K562 (cell line): ENCODE measurements around the gene NRAP. TPM values are rescaled to one million over a fixed set of nuclear protein-coding genes. Genes with fewer than 3 reads are reported as not detected.

Experiments used
- ATAC-seq: fragments of 200-7000 bp; cut with Tn5 transposase; 3 replicates; pipeline ENCODE4 v1.9.1; 2020; ENCODE audit warnings: moderate library complexity
- BruUV-seq: library from RNA; stranded (reverse); fragments of 400-500 nt; replicated peaks from 2 replicates; lab custom pipeline; 2021; lab: Mats Ljungman, UMichigan
- CTCF ChIA-PET: fragments of 300-600 bp; formaldehyde crosslinking; extraction: SDS; loops from one replicate; lab custom pipeline; 2021; ENCODE audit warnings: low intra/inter-chr PET ratio; lab: Yijun Ruan, JAX
- POLR2A ChIA-PET: fragments of 300-600, 350-650 bp; sonication (Branson Sonifier 250); formaldehyde crosslinking; extraction: SDS; loops from one replicate; lab custom pipeline; 2021; ENCODE audit warnings: antibody characterized with exemption, inconsistent platforms; lab: Yijun Ruan, JAX
- DNase-seq, 4 experiments: peaks; one replicate each; pipeline versions ENCODE4 v3.0.0 to v3.0.0-alpha.2; 2011 to 2018; ENCODE audit warnings: low spot score in 3 of 4, mixed read lengths in 3 of 4; ENCODE audit errors: extremely low read depth in 1 of 4
- FAIRE-seq: peaks from 2 replicates; lab custom pipeline; 2011; peaks lifted over from hg19 to GRCh38; lab: Jason Lieb, UNC
- H2AFZ ChIP-seq: 2 replicates; pipeline ENCODE4 v1.6.0; 2011; ENCODE audit warnings: low read depth, low read length, control low read depth, inconsistent platforms
- H3K27ac ChIP-seq: fragments of 200-600 bp; 3 replicates; pipeline ENCODE4 v1.8.0; 2011; ENCODE audit warnings: low read depth, mild to moderate bottlenecking, control low read depth, inconsistent platforms, low read length, moderate library complexity, mixed read lengths; ENCODE audit errors: extremely low read depth
- H3K27me3 ChIP-seq, 2 experiments: fragments of 300-600 bp in 1 of 2; 2 replicates in 1 of 2; 3 replicates in 1 of 2; pipeline versions ENCODE4 v1.6.0 to v1.8.0; 2011; ENCODE audit warnings: inconsistent platforms in 2 of 2, low read length in 2 of 2, mild to moderate bottlenecking in 1 of 2, mixed read lengths in 1 of 2, moderate library complexity in 1 of 2; ENCODE audit not compliant: control insufficient read depth in 2 of 2, insufficient read depth in 2 of 2
- H3K36me3 ChIP-seq: fragments of 300-600 bp; 3 replicates; pipeline ENCODE4 v1.8.0; 2011; ENCODE audit warnings: mild to moderate bottlenecking, low read length, inconsistent platforms; ENCODE audit not compliant: control insufficient read depth, insufficient read depth
- H3K4me1 ChIP-seq, 2 experiments: fragments of 200-600 bp in 1 of 2; replicated peaks in 1 of 2; 2 replicates in 1 of 2; 3 replicates in 1 of 2; pipeline versions ENCODE4 v1.5.1 to v1.8.0; 2011; ENCODE audit warnings: inconsistent platforms in 2 of 2, low read length in 2 of 2, mild to moderate bottlenecking in 1 of 2, mixed read lengths in 1 of 2, moderate library complexity in 1 of 2; ENCODE audit not compliant: control insufficient read depth in 2 of 2, insufficient read depth in 2 of 2
- H3K4me2 ChIP-seq: 2 replicates; pipeline ENCODE4 v1.6.1; 2011; ENCODE audit warnings: low read length, control low read depth, inconsistent platforms, mixed read lengths; ENCODE audit not compliant: insufficient read depth
- H3K4me3 ChIP-seq: fragments of 200-600 bp; sonication (generic), shearing (Covaris generic); 2 replicates; pipeline ENCODE4 v1.5.1; 2016; ENCODE audit warnings: control low read depth, inconsistent platforms
- H3K79me2 ChIP-seq: fragments of 200-600 bp; 3 replicates; pipeline ENCODE4 v1.8.0; 2011; ENCODE audit warnings: low read length, inconsistent platforms; ENCODE audit not compliant: control insufficient read depth, insufficient read depth
- H3K9ac ChIP-seq, 2 experiments: 2 replicates each; pipeline versions ENCODE4 v1.6.0 to v1.6.1; 2011; ENCODE audit warnings: low read depth in 2 of 2, low read length in 2 of 2, control low read depth in 1 of 2, inconsistent platforms in 1 of 2, mild to moderate bottlenecking in 1 of 2, mixed read lengths in 1 of 2; ENCODE audit not compliant: insufficient read depth in 1 of 2
- H3K9me1 ChIP-seq: one replicate; pipeline ENCODE4 v1.6.0; 2011; ENCODE audit warnings: inconsistent platforms, mild to moderate bottlenecking, low read length, moderate library complexity; ENCODE audit not compliant: control insufficient read depth, insufficient read depth
- H3K9me3 ChIP-seq: replicated peaks from 2 replicates; pipeline ENCODE4 v1.5.1; 2011; ENCODE audit warnings: low read depth, low read length, inconsistent platforms; ENCODE audit not compliant: control insufficient read depth, insufficient read depth
- H4K20me1 ChIP-seq: replicated peaks from 2 replicates; pipeline ENCODE4 v1.6.1; 2011; ENCODE audit warnings: low read length, inconsistent platforms, mixed read lengths; ENCODE audit not compliant: control insufficient read depth, insufficient read depth
- ETV1 ChIP-seq: fragments of 450-650 bp; conservative IDR thresholded peaks from 2 replicates; pipeline ENCODE4 v1.6.1; 2016; ENCODE audit warnings: missing genetic modification characterization, control low read depth, low read depth, missing compliant biosample characterization
- MCM2 ChIP-seq: fragments of 450-650 bp; IDR thresholded peaks from 2 replicates; pipeline ENCODE4 v1.6.1; 2017; ENCODE audit warnings: low read depth, mild to moderate bottlenecking
- MTA3 ChIP-seq: fragments of 450-650 bp; formaldehyde crosslinking; IDR thresholded peaks from 2 replicates; pipeline ENCODE4 v1.6.1; 2017; ENCODE audit warnings: mild to moderate bottlenecking, borderline replicate concordance
- NR2F6 ChIP-seq: fragments of 450-650 bp; formaldehyde crosslinking; IDR thresholded peaks from 2 replicates; pipeline ENCODE4 v1.4.0; 2020; ENCODE audit warnings: mild to moderate bottlenecking
- RBM22 ChIP-seq: fragments of 200-400 bp; formaldehyde crosslinking; IDR thresholded peaks from 2 replicates; pipeline ENCODE4 v1.6.1; 2018; ENCODE audit warnings: low read length, low read depth; ENCODE audit not compliant: poor library complexity, severe bottlenecking
- SMARCE1 ChIP-seq: fragments of 450-650 bp; IDR thresholded peaks from 2 replicates; pipeline ENCODE4 v1.7.1; 2016; ENCODE audit warnings: mild to moderate bottlenecking
- TAF15 ChIP-seq: fragments of 200-400 bp; formaldehyde crosslinking; IDR thresholded peaks from 2 replicates; pipeline ENCODE4 v1.6.1; 2017; ENCODE audit warnings: mild to moderate bottlenecking, low read depth, low read length, moderate library complexity
- ZC3H11A ChIP-seq: IDR thresholded peaks from 2 replicates; pipeline ENCODE4 v1.6.1; 2012; ENCODE audit warnings: low read depth, low read length, improper control_type of control experiment
- ZFP36 ChIP-seq: fragments of 150-350 bp; IDR thresholded peaks from 2 replicates; pipeline ENCODE4 v1.6.1; 2018; ENCODE audit warnings: low read length, low read depth; ENCODE audit not compliant: partially characterized antibody
- ZNF165 ChIP-seq: fragments of 250-450 bp; sonication (Bioruptor Pico); IDR thresholded peaks from 2 replicates; pipeline ENCODE4 v1.4.0; 2020; ENCODE audit warnings: borderline replicate concordance
- WGBS: fragments of 100-300 bp; shearing (Covaris generic); methylation state at CpG from one replicate; pipeline ENCODE4 v1.1.6; 2016; ENCODE audit warnings: low coverage, mixed read lengths; ENCODE audit not compliant: insufficient coverage; ENCODE audit errors: missing lambda C conversion rate; 5-methylcytosine and 5-hydroxymethylcytosine counted together
- in situ Hi-C: fragments of 300-500 bp; cut with MboI; formaldehyde crosslinking; loops from 4 replicates; pipeline ENCODE4 v1.15.0; 2018; ENCODE audit warnings: inconsistent platforms, mixed read lengths
- intact Hi-C: fragments of 100-400 bp; cut with micrococcal nuclease; formaldehyde crosslinking; loops from 2 replicates; pipeline ENCODE4 v1.14.2; 2022
- polyA plus RNA-seq, 8 experiments: library from polyadenylated mRNA; depleted of rRNA in 4 of 8; stranded (reverse) in 5 of 8; unstranded in 3 of 8; fragments of >200 nt; fragmentation: Nextera tagmentation in 2 of 8; fragmentation: Illumina TruSeq in 1 of 8; extraction: Ambion mirVana in 2 of 8; extraction: Trizol in 1 of 8; gene quantifications; 2 replicates each; pipeline versions ENCODE4 v1.2.1 to v1.2.3, GENCODE V29; 2011 to 2014; ENCODE audit warnings: inconsistent platforms in 1 of 8, missing spikeins in 1 of 8
- total RNA-seq, 7 experiments: library from RNA; depleted of rRNA in 6 of 7; stranded (reverse); fragments of >200 nt in 6 of 7; fragmentation: Illumina TruSeq in 2 of 7; extraction: Trizol in 2 of 7; gene quantifications; 2 replicates each; pipeline versions ENCODE4 v1.2.1 to v1.2.3, GENCODE V29; 2011 to 2021; ENCODE audit warnings: low replicate concordance in 1 of 7
- TF ChIP-seq, protein P1 (sequence below): fragments of 200-800 bp; sonication (Bioruptor generic); IDR thresholded peaks from 2 replicates; pipeline ENCODE4 v1.6.1; 2017; ENCODE audit warnings: missing genetic modification characterization, missing compliant biosample characterization
- TF ChIP-seq, protein P2 (sequence below): sonication (generic); formaldehyde crosslinking; IDR thresholded peaks from 2 replicates; pipeline ENCODE4 v1.8.0; 2023; ENCODE audit warnings: mild to moderate bottlenecking, missing genetic modification reagents
- TF ChIP-seq, protein P3 (sequence below), 2 experiments: fragments of 450-650 bp; IDR thresholded peaks; 2 replicates each; pipeline ENCODE4 v1.6.1; 2018; ENCODE audit warnings: mild to moderate bottlenecking in 2 of 2, low read depth in 1 of 2; ENCODE audit not compliant: partially characterized antibody in 2 of 2

Gene NRAP
- total and polyA plus RNA-seq, 9 of the 15 experiments (the other 6 are each of a cell fraction or from before 2014, with no cell fraction given), result not detected

DNA sequence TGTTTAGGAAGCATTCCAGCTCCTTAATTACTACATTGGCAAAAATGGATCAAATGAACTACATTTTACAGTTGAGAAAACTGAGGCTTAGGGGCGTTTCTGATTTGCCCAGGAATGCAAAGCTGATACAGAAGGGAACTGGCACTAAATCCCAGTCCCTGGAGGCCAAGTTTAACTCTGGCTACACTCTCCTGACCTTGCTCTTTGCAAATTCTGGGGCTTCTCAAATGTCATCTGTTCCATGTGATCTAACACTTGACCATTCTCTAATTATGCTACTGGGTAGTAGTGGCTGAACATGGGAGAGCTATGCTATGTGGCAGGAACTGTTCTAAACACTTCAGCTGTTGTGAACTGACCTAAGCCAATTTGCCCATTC, 122.3 kb downstream of the NRAP start:
- Histone ChIP-seq H3K36me3 (no peaks in the 10 kb centered on the region), H3K9ac (no peak overlapping the region), H3K9me1 (no peaks in the 10 kb centered on the region), H3K27ac (no peak overlapping the region), H4K20me1 (no peaks in the 10 kb centered on the region), H3K4me3 (no peak overlapping the region), H3K4me1 (no peaks in the 10 kb centered on the region), H3K9me3 (no peaks in the 10 kb centered on the region), H3K79me2 (no peaks in the 10 kb centered on the region), H3K27me3 (peaks cover 0 to 9% of the 10 kb centered on the region in 2 experiments; a peak in 3 of 5 replicates), H3K4me2 (no peak overlapping the region), H2AFZ (no peak overlapping the region)
- FAIRE-seq, result no peak
- DNase-seq, result no peak
- ChIA-PET POLR2A (no interaction called here), CTCF (no interaction called here)
- intact Hi-C loops (no loop called here), in situ Hi-C loops (no loop called here)
- WGBS, result 0% methylated on average over 1 of the region's 1 CpG
- no TSS peak for BruUV-seq
- ATAC-seq, result no peak
- TF ChIP-seq NR2F6, result no peak
- TF ChIP-seq SMARCE1, result no peak
- TF ChIP-seq ZC3H11A, result no peak
- TF ChIP-seq ETV1 (tag), result no peak
- TF ChIP-seq, protein P1, sequence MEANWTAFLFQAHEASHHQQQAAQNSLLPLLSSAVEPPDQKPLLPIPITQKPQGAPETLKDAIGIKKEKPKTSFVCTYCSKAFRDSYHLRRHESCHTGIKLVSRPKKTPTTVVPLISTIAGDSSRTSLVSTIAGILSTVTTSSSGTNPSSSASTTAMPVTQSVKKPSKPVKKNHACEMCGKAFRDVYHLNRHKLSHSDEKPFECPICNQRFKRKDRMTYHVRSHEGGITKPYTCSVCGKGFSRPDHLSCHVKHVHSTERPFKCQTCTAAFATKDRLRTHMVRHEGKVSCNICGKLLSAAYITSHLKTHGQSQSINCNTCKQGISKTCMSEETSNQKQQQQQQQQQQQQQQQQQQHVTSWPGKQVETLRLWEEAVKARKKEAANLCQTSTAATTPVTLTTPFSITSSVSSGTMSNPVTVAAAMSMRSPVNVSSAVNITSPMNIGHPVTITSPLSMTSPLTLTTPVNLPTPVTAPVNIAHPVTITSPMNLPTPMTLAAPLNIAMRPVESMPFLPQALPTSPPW (CRISPR knock-in tag), result no peak
- no peak for TF ChIP-seq MCM2
- TF ChIP-seq RBM22, result no peak
- TF ChIP-seq, protein P2, sequence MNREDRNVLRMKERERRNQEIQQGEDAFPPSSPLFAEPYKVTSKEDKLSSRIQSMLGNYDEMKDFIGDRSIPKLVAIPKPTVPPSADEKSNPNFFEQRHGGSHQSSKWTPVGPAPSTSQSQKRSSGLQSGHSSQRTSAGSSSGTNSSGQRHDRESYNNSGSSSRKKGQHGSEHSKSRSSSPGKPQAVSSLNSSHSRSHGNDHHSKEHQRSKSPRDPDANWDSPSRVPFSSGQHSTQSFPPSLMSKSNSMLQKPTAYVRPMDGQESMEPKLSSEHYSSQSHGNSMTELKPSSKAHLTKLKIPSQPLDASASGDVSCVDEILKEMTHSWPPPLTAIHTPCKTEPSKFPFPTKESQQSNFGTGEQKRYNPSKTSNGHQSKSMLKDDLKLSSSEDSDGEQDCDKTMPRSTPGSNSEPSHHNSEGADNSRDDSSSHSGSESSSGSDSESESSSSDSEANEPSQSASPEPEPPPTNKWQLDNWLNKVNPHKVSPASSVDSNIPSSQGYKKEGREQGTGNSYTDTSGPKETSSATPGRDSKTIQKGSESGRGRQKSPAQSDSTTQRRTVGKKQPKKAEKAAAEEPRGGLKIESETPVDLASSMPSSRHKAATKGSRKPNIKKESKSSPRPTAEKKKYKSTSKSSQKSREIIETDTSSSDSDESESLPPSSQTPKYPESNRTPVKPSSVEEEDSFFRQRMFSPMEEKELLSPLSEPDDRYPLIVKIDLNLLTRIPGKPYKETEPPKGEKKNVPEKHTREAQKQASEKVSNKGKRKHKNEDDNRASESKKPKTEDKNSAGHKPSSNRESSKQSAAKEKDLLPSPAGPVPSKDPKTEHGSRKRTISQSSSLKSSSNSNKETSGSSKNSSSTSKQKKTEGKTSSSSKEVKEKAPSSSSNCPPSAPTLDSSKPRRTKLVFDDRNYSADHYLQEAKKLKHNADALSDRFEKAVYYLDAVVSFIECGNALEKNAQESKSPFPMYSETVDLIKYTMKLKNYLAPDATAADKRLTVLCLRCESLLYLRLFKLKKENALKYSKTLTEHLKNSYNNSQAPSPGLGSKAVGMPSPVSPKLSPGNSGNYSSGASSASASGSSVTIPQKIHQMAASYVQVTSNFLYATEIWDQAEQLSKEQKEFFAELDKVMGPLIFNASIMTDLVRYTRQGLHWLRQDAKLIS (CRISPR knock-in tag), result no peak
- no peak for TF ChIP-seq ZNF165
- TF ChIP-seq, protein P3, sequence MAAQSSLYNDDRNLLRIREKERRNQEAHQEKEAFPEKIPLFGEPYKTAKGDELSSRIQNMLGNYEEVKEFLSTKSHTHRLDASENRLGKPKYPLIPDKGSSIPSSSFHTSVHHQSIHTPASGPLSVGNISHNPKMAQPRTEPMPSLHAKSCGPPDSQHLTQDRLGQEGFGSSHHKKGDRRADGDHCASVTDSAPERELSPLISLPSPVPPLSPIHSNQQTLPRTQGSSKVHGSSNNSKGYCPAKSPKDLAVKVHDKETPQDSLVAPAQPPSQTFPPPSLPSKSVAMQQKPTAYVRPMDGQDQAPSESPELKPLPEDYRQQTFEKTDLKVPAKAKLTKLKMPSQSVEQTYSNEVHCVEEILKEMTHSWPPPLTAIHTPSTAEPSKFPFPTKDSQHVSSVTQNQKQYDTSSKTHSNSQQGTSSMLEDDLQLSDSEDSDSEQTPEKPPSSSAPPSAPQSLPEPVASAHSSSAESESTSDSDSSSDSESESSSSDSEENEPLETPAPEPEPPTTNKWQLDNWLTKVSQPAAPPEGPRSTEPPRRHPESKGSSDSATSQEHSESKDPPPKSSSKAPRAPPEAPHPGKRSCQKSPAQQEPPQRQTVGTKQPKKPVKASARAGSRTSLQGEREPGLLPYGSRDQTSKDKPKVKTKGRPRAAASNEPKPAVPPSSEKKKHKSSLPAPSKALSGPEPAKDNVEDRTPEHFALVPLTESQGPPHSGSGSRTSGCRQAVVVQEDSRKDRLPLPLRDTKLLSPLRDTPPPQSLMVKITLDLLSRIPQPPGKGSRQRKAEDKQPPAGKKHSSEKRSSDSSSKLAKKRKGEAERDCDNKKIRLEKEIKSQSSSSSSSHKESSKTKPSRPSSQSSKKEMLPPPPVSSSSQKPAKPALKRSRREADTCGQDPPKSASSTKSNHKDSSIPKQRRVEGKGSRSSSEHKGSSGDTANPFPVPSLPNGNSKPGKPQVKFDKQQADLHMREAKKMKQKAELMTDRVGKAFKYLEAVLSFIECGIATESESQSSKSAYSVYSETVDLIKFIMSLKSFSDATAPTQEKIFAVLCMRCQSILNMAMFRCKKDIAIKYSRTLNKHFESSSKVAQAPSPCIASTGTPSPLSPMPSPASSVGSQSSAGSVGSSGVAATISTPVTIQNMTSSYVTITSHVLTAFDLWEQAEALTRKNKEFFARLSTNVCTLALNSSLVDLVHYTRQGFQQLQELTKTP (IDR thresholded peaks at IDR 0.05; ENCODE audit: low read depth in 1 of 2, partially characterized antibody in 2 of 2), result no peak
- TF ChIP-seq MTA3, result no peak
- no peak for TF ChIP-seq ZFP36
- no peak for TF ChIP-seq TAF15
